Measurements from ENCODE around the gene RNPEPL1. TPM values are rescaled to one million over a fixed set of nuclear protein-coding genes. Genes with fewer than 3 reads are reported as not detected.

RNPEPL1 gene
- total RNA-seq, 1 experiment from 2014 or later: 25.8 TPM

DNA sequence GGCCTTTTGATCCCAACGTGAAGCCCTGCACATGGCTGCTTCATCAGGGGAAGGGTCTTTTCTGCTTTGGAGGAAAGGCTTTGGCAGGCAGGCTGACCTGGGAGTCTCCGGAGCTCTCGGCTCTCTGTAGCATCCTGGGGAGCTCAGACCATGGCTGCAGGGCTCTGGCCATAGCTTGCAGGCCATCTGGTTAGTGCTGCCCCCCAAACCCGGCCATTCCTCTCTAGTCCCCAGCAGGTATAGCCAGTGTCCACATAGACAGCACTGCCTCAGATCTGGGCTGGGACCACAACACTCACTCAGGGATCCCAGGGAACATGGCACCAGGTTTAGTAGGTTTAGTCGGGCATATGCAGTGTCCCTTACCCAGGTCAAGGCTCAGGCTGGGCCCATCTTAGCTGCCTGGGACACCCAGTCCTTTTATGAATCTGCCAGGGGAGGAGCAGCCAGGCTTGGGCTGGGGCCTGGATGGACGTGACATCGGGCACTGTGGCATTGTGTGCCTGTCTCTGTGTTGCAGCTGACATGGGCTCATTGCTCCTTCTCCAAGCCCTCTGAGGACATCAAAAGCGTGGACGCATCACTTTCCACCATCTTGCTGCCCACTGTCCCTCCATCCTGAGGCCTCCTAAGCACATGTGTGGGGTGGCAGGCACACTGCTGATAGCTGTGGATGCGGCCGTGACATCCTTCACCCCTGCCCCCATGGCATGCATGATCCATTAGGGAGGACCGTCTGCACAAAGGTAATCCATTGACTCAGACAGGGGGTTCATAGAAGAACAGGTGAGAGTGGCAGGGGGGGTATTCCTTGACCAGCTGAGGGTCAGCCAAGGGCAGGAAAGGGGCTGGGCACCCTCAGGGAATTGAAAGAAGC is 37.8 kb downstream of the RNPEPL1 start:
- H3K9me2 ChIP-seq (replicated peaks; ENCODE audit: low read length): no peaks in the 10 kb centered on the region
- H3K9me3 ChIP-seq (ENCODE audit: low read length): no peaks in the 10 kb centered on the region
- no peaks in the 10 kb centered on the region for H3K79me2 ChIP-seq (ENCODE audit: low read length)
- no peaks in the 10 kb centered on the region for H3K4me1 ChIP-seq (ENCODE audit: insufficient read depth, low read length)
- no peak overlapping the region for H2AFZ ChIP-seq (ENCODE audit: low read length)
- no peaks in the 10 kb centered on the region for H3F3A ChIP-seq (ENCODE audit: low read length, unreplicated experiment)
- H3K4me2 ChIP-seq (ENCODE audit: low read length): no peak overlapping the region
- ChIA-PET POLR2A (ENCODE audit: unreplicated experiment) (interaction anchor here (0.6 kb wide), 1 partner anchor 18 kb away, joined by 4 read pairs; no protein-coding TSS in a partner anchor), CTCF (no interaction called here)
- H3K9ac ChIP-seq (ENCODE audit: low read length): no peak overlapping the region
- no TSS peak for BruUV-seq (replicated peaks)
- H3K27ac ChIP-seq (ENCODE audit: low read length): no peak overlapping the region
- no peaks in the 10 kb centered on the region for H4K20me1 ChIP-seq (ENCODE audit: low read length)
- TF ChIP-seq CTCF (conservative IDR thresholded peaks at IDR 0.05; ENCODE audit: low read depth, low read length) (no peak), EZH2phosphoT487 (IDR thresholded peaks at IDR 0.05; ENCODE audit: borderline replicate concordance, low read length) (no peak), EZH2 (IDR thresholded peaks at IDR 0.05; ENCODE audit: low read length, unreplicated experiment) (no peak)
- H3K36me3 ChIP-seq (ENCODE audit: low read depth, low read length): no peaks in the 10 kb centered on the region
- H3K4me3 ChIP-seq (ENCODE audit: low read length): no peak overlapping the region
- H3K27me3 ChIP-seq (ENCODE audit: low read length): no peaks in the 10 kb centered on the region
- DNase-seq (no peak), ATAC-seq (no peak)
- intact Hi-C loops (cut with micrococcal nuclease): no loop called here

GRCh38 chr2:240611601-240612210 is 43.4 kb downstream of the RNPEPL1 start:
- Histone ChIP-seq H3K9me3 (ENCODE audit: low read length) (no peaks in the 10 kb centered on the region), H3K9me2 (replicated peaks; ENCODE audit: low read length) (no peaks in the 10 kb centered on the region), H3K27ac (ENCODE audit: low read length) (no peak overlapping the region), H3K4me1 (ENCODE audit: insufficient read depth, low read length) (no peaks in the 10 kb centered on the region), H3K4me2 (ENCODE audit: low read length) (no peak overlapping the region), H2AFZ (ENCODE audit: low read length) (no peak overlapping the region), H4K20me1 (ENCODE audit: low read length) (no peaks in the 10 kb centered on the region), H3K36me3 (ENCODE audit: low read depth, low read length) (no peaks in the 10 kb centered on the region), H3K27me3 (ENCODE audit: low read length) (no peaks in the 10 kb centered on the region), H3F3A (ENCODE audit: low read length, unreplicated experiment) (no peaks in the 10 kb centered on the region), H3K4me3 (ENCODE audit: low read length) (no peak overlapping the region), H3K9ac (ENCODE audit: low read length) (no peak overlapping the region), H3K79me2 (ENCODE audit: low read length) (no peaks in the 10 kb centered on the region)
- no peak for TF ChIP-seq EZH2phosphoT487 (IDR thresholded peaks at IDR 0.05; ENCODE audit: borderline replicate concordance, low read length)
- TF ChIP-seq EZH2 (IDR thresholded peaks at IDR 0.05; ENCODE audit: low read length, unreplicated experiment): no peak
- TF ChIP-seq CTCF (conservative IDR thresholded peaks at IDR 0.05; ENCODE audit: low read depth, low read length): no peak
- ChIA-PET POLR2A (ENCODE audit: unreplicated experiment) (no interaction called here), CTCF (no interaction called here)
- ATAC-seq (no peak), DNase-seq (no peak)
- BruUV-seq (replicated peaks): no TSS peak
- intact Hi-C loops (cut with micrococcal nuclease): no loop called here

DNA sequence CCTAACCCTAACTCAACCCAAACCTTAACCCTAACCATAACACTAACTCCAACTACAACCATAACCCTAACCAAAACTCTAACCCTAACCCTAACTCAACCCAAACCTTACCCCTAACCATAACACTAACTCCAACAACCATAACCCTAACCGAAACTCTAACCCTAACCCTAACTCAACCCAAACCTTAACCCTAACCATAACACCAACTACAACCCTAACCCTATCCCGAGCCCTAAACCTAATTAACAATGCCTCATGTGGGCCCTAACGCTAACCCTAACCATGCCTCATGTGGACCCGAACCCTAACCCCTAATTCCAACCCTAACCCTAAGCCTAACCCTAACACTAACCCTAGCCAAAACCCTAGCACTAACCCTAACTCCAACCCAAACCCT is 45.5 kb downstream of the RNPEPL1 start:
- no peak overlapping the region for H3K4me3 ChIP-seq (ENCODE audit: low read length)
- H3F3A ChIP-seq (ENCODE audit: low read length, unreplicated experiment): no peaks in the 10 kb centered on the region
- DNase-seq (no peak), ATAC-seq (no peak)
- no peaks in the 10 kb centered on the region for H3K36me3 ChIP-seq (ENCODE audit: low read depth, low read length)
- H3K9ac ChIP-seq (ENCODE audit: low read length): no peak overlapping the region
- no peaks in the 10 kb centered on the region for H3K9me3 ChIP-seq (ENCODE audit: low read length)
- H2AFZ ChIP-seq (ENCODE audit: low read length): no peak overlapping the region
- no peaks in the 10 kb centered on the region for H4K20me1 ChIP-seq (ENCODE audit: low read length)
- intact Hi-C loops (cut with micrococcal nuclease): no loop called here
- ChIA-PET POLR2A (ENCODE audit: unreplicated experiment) (no interaction called here), CTCF (no interaction called here)
- no peaks in the 10 kb centered on the region for H3K79me2 ChIP-seq (ENCODE audit: low read length)
- no peaks in the 10 kb centered on the region for H3K4me1 ChIP-seq (ENCODE audit: insufficient read depth, low read length)
- no TSS peak for BruUV-seq (replicated peaks)
- no peaks in the 10 kb centered on the region for H3K9me2 ChIP-seq (replicated peaks; ENCODE audit: low read length)
- no peak overlapping the region for H3K27ac ChIP-seq (ENCODE audit: low read length)
- H3K27me3 ChIP-seq (ENCODE audit: low read length): no peaks in the 10 kb centered on the region
- TF ChIP-seq EZH2phosphoT487 (IDR thresholded peaks at IDR 0.05; ENCODE audit: borderline replicate concordance, low read length) (no peak), CTCF (conservative IDR thresholded peaks at IDR 0.05; ENCODE audit: low read depth, low read length) (no peak), EZH2 (IDR thresholded peaks at IDR 0.05; ENCODE audit: low read length, unreplicated experiment) (no peak)
- H3K4me2 ChIP-seq (ENCODE audit: low read length): no peak overlapping the region

Data from PC-3 (cell line).